Measurements from ENCODE around the gene PHLPP2. TPM values are rescaled to one million over a fixed set of nuclear protein-coding genes. Genes with fewer than 3 reads are reported as not detected.
A peak's percentile ranks its signal among the peaks of the same experiment; 100 is the strongest.
"Not testable (repeated sequence)": the region's sequence is repeated elsewhere in the genome, so short reads cannot be mapped to it uniquely, and the experiment has no call there.

Gene PHLPP2
- polyA plus RNA-seq, 3 donors = 8.1 to 8.4 (median 8.2) TPM

GRCh38 chr16:71723537-71724319, 773 bp downstream of the PHLPP2 start:
- peak in 2 of 3 donors; percentile 55 to 64 for DNase-seq (ENCODE audit: low read depth in 3 of 3, low spot score in 2 of 3)

- DNase-seq (ENCODE audit: low read depth in 3 of 3, low spot score in 2 of 3) = peak in 2 of 3 donors; percentile 39 to 47
Observed at GRCh38 chr16:71722801-71723536, 1.5 kb downstream of the PHLPP2 start.

- no peak for DNase-seq (ENCODE audit: low read depth in 3 of 3, low spot score in 2 of 3)
Observed at GRCh38 chr16:71721066-71721740, 3.3 kb downstream of the PHLPP2 start.

GRCh38 chr16:71712501-71712900, 12.0 kb downstream of the PHLPP2 start:
- DNase-seq (ENCODE audit: low read depth in 3 of 3, low spot score in 2 of 3) = no peak

- DNase-seq (ENCODE audit: low read depth in 3 of 3, low spot score in 2 of 3) = no peak
Observed at GRCh38 chr16:71711789-71712188, 12.7 kb downstream of the PHLPP2 start.

GRCh38 chr16:71709229-71709781, 15.2 kb downstream of the PHLPP2 start:
- no peak for DNase-seq (ENCODE audit: low read depth in 3 of 3, low spot score in 2 of 3)

GRCh38 chr16:71708696-71709095, 15.8 kb downstream of the PHLPP2 start:
- no peak for DNase-seq (ENCODE audit: low read depth in 3 of 3, low spot score in 2 of 3)

- DNase-seq (ENCODE audit: low read depth in 3 of 3, low spot score in 2 of 3) = no peak
Observed at GRCh38 chr16:71707199-71707598, 17.3 kb downstream of the PHLPP2 start.

- no peak for DNase-seq (ENCODE audit: low read depth in 3 of 3, low spot score in 2 of 3)
Observed at GRCh38 chr16:71706046-71706445, 18.5 kb downstream of the PHLPP2 start.

- no peak for DNase-seq (ENCODE audit: low read depth in 3 of 3, low spot score in 2 of 3)
Observed at GRCh38 chr16:71703333-71703732, 21.2 kb downstream of the PHLPP2 start.

GRCh38 chr16:71700831-71701230, 23.7 kb downstream of the PHLPP2 start:
- no peak for DNase-seq (ENCODE audit: low read depth in 3 of 3, low spot score in 2 of 3)

GRCh38 chr16:71698491-71698890, 26.0 kb downstream of the PHLPP2 start:
- DNase-seq (ENCODE audit: low read depth in 3 of 3, low spot score in 2 of 3) = no peak

- DNase-seq (ENCODE audit: low read depth in 3 of 3, low spot score in 2 of 3) = no peak
Observed at GRCh38 chr16:71693164-71693563, 31.3 kb downstream of the PHLPP2 start.

- DNase-seq (ENCODE audit: low read depth in 3 of 3, low spot score in 2 of 3) = no peak
Observed at GRCh38 chr16:71689901-71690300, 34.6 kb downstream of the PHLPP2 start.

GRCh38 chr16:71687861-71688260, 36.6 kb downstream of the PHLPP2 start:
- no peak for DNase-seq (ENCODE audit: low read depth in 3 of 3, low spot score in 2 of 3)

GRCh38 chr16:71684280-71684679, 40.2 kb downstream of the PHLPP2 start:
- DNase-seq (ENCODE audit: low read depth in 3 of 3, low spot score in 2 of 3) = not testable (repeated sequence)

GRCh38 chr16:71681360-71681759, 43.1 kb downstream of the PHLPP2 start:
- no peak for DNase-seq (ENCODE audit: low read depth in 3 of 3, low spot score in 2 of 3)

- DNase-seq (ENCODE audit: low read depth in 3 of 3, low spot score in 2 of 3) = no peak
Observed at GRCh38 chr16:71676236-71676635, 48.3 kb downstream of the PHLPP2 start.

GRCh38 chr16:71675380-71675779, 49.1 kb downstream of the PHLPP2 start:
- no peak for DNase-seq (ENCODE audit: low read depth in 3 of 3, low spot score in 2 of 3)

- DNase-seq (ENCODE audit: low read depth in 3 of 3, low spot score in 2 of 3) = no peak
Observed at GRCh38 chr16:71674229-71674628, 50.3 kb downstream of the PHLPP2 start.

GRCh38 chr16:71673582-71673973, 50.9 kb downstream of the PHLPP2 start:
- DNase-seq (ENCODE audit: low read depth in 3 of 3, low spot score in 2 of 3) = no peak
